GM18867 (cell line): Measurements from ENCODE around the gene EFNA4.
A peak's percentile ranks its signal among the peaks of the same experiment; 100 is the strongest.

Experiments used
- ATAC-seq: cut with Tn5 transposase; IDR thresholded peaks from one replicate; pipeline ENCODE4 v1.9.1; 2021; ENCODE audit warnings: mild to moderate bottlenecking, moderate library complexity; ENCODE audit not compliant: unreplicated experiment

EFNA4 gene

DNA sequence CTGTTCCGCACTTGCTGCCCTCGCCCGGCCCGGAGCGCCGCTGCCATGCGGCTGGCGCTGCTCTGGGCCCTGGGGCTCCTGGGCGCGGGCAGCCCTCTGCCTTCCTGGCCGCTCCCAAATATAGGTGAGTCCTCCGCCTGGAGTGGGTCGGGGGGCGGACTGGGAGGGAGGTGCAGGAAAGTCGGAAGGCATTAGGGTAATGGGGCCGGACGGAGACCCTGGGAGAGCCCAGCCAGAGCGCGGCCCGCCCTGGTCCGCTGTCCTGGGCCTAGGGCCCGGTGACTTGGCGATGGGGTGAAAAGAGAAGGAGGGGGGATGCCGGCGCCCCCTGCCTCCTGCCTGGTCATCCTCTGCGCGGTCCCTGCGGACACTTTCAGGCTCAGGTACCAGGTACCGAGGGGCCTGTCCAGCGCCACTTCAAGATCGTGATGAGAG, 12.2 kb upstream of the EFNA4 start:
- no peak for ATAC-seq

DNA sequence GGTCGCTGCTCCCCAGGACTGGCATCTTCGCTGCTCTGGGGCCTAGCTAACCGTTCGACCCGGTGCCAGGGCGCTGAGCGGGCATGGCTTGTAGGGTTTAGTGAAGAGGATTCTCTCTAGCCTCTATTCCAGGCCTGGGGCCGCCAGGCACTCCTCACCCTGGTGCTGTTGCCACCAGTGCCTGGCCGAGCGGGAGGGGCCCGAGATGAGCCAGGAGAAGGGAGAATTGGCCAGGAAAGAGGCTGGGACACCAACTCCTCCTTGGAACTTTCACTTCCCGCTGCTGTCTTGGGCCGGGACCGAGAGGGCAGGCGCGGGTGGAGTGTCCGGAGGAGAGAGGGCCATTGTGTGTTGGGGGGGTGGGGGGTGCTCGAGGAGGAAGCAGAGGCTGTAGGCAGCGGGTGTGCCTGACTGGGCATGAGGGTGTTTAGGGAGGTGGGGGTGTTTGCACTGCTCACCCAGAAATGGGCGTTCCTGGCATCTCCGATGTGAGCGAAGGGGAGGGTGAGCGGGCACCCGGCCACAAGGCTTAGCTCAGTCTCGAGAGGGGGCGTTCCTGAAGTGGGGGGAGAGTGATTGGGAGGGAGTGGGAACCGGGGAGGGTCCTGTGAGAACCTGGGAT, 11.7 kb upstream of the EFNA4 start:
- ATAC-seq: peak; percentile 9

DNA sequence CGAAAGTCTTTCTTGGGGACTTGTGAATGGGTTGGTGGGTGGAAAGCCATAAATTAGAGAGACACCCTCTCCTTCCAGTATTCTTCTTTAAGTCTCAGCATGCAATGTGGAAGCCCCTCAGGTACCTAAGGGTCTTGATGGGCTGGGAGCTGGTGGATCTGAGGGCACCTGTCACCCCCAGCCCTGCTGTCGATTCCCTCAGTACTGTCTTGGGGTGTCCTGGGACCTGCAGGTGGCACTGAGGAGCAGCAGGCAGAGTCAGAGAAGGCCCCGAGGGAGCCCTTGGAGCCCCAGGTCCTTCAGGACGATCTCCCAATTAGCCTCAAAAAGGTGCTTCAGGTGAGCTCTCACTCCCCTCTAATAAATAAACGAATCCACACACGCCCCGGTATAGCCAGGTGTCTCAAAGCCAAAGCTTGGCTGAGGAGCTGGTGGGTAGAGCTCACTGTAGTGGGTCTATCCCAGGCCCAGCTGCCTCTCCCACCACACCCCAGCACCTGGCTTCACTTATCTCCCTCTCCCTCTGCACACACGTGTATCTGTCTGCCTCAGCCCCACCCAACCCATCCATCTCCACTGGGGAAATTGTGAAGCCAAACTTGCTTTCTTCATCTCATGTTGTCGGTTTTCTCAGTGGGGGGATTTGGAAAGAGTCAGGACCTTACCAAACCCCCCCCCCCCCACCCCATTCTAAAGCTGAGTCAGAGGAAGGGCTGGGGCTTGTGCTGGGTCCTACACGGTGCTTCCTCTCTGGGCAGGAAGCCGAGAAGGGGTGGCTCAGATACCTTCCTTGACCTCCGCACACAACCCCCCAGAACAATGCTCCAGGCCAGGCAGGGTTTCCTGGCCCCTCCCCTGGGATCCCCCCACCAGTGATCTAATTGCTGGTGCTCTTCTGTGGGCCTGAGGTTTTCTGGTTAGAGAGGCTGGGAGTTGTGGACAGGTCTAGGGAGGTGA, 10.8 kb upstream of the EFNA4 start:
- no peak for ATAC-seq

DNA sequence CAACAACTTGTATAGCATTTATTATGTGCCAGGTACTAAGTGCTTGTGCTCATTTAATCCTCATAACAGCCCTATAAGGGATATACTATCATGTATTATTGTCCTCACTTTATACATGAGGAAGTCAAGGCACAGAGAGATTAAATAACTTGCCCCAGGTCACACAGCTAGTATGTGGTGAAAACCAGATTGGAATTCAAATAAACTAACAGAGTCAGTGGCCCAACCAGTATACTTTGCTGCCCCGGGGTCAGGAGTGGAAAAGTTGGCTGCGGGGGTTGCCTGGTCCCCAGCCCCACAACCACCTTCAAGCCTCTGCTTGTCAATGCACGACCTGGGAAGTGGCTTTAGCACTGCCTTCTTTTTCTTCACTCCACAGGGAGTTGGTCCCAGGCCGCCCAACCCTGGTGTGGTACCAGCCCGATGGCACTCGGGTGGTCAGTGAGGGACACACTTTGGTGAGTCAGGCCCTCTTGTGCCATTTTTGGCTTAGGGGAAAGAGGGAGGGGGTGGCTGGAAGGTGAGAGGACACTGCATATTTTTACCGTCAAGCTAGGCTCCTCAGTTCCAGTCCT, 9.9 kb upstream of the EFNA4 start:
- no peak for ATAC-seq

DNA sequence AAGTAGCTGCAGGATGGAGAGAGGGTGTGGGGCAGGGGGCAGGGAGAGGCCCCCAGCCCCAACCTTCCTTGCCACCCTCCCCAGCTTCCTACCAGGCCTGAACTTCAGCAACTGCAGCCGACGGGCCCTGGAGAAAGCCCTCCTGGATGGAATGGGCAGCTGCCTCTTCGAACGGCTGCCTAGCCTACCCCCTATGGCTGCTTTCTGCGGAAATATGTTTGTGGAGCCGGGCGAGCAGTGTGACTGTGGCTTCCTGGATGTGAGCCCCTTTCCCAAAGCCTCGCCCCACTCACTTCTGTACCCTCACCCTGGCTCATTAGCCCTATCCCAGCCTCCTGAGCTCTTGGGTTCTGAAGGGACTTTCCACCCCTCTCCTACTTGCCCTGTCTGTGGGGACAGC, 6.4 kb upstream of the EFNA4 start:
- no peak for ATAC-seq

DNA sequence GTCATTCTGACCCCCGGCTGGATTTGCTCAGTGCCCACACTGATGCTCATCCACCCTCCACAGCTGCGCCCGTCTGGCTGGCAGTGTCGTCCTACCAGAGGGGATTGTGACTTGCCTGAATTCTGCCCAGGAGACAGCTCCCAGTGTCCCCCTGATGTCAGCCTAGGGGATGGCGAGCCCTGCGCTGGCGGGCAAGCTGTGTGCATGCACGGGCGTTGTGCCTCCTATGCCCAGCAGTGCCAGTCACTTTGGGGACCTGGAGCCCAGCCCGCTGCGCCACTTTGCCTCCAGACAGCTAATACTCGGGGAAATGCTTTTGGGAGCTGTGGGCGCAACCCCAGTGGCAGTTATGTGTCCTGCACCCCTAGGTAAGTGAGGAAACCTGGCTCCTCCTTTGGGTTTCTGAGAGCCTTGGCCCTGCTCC, 5.7 kb upstream of the EFNA4 start:
- no peak for ATAC-seq

DNA sequence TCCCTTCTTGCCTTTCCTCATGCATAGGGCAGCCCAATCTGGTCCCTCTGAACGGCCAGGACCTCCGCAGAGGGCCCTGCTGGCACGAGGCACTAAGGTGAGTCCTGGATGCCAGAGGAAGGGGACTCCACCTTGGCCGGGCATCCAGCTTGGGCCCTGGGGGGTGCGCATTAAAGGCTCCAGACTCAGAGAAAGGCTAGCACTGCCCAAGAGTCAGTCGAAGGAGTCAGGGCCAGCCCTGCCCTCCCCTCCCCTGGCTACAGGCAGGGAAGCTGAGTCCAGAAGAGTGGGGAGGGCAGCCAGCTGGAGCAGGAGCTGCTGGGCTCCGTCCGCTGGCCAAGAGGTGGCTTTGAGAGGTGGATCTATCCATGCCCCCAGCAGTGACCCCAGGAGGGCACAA, 2.8 kb upstream of the EFNA4 start:
- ATAC-seq: no peak

DNA sequence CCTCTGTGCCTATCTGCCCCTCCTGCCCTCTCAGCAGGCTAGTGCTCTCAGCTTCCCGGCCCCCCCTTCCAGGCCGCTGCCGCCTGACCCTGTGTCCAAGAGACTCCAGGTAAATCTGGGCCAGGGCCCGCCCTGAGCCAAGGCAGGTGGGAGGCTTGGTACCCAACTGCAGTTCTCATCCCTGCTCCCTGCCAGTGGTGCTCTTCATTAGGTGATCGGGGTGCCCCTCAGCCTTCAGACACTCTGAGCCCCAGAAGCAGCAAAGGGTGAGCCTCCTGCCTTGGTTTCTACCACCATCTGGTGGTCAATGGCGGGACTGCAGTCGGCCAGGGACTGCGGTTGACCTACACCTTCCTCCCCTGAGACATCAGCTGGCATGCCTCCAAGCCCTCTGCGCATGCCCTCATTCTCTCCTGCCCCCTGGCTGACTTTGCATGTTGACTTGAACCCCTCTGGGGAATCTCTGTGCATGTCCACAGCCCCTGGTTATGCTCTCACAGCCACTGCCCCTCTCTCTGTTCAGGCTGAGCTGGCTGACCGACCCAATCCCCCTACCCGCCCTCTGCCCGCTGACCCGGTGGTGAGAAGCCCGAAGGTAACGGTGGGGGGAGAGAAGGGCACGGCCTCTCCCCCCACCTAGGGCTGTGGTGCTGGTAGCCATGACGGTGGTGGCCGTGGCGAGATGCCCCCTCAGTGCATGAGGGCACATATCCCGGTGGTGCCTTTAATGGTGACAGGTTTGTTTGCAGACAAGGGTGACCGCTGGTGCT, 2.0 kb upstream of the EFNA4 start:
- peak; percentile 43 for ATAC-seq

DNA sequence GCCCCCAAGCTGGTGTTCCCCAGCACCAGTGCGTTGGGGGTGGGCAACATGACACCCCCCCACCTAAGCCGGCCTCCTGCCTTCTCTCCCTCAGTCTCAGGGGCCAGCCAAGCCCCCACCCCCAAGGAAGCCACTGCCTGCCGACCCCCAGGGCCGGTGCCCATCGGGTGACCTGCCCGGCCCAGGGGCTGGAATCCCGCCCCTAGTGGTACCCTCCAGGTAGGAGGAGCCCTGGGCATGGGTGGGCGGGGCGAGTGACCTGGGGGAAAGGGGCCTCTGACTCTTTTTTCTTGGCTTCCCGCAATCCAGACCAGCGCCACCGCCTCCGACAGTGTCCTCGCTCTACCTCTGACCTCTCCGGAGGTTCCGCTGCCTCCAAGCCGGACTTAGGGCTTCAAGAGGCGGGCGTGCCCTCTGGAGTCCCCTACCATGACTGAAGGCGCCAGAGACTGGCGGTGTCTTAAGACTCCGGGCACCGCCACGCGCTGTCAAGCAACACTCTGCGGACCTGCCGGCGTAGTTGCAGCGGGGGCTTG, 1.3 kb upstream of the EFNA4 start:
- no peak for ATAC-seq

DNA sequence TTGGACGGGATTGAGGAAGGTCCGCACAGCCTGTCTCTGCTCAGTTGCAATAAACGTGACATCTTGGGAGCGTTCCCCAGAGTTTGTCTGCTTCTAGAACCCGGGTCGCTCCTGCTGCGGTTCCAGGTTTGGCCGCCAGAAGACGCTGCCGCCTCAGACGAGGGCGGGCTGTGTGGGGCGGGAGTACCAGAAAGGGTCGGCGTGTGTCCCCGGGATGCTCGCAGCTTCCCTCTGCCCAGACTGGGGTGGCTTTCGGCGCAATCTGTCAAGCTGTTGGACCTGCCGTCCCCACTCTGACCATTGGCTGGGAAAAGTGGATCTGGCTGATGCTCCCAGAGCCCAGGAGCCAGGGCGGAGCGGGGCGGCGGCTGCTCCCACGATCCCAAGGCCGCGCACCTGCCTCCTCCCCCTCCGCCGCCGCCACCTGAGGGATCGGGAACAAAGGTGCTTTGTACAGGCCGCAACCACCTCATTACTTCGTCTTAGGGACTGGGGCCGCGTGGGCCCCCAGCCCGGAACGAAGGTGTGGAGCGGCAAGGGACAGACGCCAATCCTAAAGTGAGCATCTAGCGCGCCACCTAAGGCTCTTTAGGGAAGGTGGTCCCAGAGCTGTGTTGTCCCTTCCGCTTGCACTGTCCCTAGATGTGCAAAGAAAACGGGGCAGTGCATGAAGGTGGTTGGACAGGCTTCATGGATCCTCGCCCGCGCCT, 683 bp upstream of the EFNA4 start:
- peak; percentile 10 for ATAC-seq

DNA sequence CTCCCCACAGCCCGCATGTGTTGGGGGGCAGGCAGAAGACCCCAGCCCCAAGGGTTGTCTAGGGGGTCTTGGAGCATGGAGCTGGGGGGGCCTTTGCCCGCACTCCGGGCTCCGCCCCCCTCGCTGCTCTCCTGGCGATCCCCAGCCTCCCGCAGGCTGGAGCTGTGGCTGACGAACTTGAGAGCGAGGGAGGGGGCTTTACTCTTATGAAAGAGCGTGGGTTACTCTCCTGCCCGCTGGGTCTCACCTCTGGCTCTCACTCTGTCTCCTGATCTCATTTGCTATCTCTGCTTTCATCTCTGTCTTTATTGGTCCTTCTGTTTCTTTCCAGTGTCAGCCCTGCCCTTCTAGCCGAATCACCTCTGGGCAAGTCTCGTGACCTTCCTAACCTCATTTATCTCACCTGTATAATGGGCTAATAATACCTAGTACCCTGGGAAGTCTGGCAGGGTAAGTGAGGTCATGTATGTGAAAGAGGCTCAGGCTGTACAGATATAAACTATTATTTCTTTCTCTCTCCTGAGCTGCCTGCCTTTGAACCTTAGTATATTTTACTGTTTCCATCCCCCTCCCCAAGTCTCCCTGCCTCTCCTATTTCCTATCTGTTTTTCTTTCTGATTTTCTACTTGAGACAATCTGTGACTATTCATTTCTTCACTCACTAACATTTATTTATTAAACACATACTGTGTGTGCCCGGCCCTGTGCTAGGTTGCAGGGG, 731 bp downstream of the EFNA4 start:
- ATAC-seq: no peak

DNA sequence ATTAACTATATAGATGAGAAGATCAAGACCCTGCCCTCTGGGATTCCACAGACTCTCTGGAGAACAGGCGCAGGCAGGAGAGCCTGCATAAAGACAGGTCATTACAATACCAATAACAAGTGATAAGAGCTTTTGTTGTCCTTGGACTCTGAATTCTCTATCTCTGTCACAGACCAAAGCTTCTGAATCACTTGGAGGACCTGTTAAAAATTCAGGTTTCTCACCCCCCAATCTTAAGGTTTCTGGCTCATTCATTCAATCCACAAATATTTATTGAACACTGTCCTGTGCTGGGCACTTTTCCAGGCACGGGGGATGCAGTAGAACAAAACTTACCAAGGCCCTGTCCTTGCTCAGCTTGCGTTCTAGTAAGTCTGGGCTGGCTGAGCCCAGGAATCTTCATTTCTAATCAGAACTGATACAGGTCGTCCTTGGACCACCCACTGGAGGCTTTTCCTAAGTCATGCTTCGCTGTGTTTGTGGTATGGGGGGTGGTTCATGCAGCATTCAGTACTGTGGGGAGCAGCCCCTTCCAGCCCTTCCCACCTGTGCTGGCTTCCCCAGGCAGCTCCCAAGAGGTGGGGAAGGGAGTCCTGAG, 1.4 kb downstream of the EFNA4 start:
- no peak for ATAC-seq

DNA sequence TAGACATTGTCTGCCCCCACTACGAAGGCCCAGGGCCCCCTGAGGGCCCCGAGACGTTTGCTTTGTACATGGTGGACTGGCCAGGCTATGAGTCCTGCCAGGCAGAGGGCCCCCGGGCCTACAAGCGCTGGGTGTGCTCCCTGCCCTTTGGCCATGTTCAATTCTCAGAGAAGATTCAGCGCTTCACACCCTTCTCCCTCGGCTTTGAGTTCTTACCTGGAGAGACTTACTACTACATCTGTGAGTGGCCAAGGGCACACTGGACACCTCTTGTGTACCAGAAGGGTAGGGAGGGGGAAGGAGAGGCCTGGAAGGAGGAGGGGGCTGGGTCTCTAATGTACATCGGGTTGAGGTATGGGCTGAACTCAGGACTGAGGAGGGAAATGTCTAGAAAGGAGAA, 3.2 kb downstream of the EFNA4 start:
- no peak for ATAC-seq

DNA sequence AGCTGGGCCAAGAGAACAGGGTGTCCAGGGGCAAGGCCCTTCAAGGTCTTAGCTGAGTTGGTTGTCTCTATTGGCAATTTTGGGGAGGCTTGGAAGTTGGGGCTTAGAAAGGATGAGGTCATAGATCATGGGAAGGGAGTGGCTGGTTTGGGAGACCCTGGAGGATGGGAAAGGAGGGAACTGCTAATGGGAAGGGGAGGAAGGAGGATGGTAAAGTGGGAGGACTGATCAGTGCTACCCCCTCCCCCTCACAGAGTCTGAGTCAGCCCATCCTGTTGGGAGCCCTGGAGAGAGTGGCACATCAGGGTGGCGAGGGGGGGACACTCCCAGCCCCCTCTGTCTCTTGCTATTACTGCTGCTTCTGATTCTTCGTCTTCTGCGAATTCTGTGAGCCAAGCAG, 5.1 kb downstream of the EFNA4 start:
- ATAC-seq: no peak

DNA sequence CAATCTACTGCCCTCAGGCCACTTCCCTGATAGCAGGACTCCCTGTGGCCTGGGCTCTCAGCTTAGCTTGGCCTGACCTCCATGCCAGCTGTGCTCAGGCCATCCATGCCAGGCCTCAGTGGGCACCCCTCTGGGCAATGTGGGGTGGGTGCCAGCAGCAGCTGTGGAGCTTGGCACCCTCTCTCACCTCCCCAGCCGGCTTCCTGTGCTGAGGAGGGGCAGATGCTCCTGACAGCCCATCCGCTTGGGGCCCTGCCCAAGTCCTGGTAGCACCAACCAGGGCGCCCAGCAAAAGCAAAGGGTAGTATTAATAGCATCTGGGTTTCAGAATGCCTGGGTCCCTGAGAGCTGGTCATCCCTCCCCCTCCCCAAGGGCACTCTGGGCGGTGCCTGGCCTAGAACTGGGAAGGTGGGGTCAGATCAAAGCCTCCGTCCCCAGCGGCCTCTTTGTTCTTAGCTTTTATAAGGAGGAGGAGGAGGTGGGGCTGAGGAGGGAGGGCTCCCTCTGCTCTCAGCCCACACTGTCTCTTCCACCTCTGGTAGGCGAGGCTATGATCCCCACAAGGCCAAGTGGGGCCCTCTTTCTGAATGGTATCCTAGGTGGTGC, 6.1 kb downstream of the EFNA4 start:
- no peak for ATAC-seq

DNA sequence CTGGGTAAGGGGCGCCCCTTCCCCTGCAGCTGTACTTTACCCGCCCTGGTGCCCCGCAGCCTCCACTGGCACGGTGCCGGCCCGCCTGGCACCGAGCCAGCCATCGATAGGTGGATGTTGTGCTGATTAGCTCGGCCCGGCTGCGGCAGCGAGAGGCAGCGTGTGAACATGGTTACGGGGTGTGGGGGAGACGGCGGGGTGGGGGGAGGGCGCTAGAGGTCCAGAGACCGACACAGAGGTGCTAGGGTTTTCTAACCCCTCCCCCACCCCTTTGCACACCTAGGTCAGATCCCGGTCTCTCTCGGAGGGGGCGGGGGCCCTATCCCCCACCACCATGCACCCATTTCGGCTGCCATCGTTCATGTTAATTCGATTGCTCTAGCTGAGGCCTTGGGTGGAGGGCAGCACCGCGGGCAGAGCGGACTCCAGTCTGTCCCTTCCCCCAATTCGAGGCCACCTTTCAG, 6.7 kb downstream of the EFNA4 start:
- no peak for ATAC-seq

DNA sequence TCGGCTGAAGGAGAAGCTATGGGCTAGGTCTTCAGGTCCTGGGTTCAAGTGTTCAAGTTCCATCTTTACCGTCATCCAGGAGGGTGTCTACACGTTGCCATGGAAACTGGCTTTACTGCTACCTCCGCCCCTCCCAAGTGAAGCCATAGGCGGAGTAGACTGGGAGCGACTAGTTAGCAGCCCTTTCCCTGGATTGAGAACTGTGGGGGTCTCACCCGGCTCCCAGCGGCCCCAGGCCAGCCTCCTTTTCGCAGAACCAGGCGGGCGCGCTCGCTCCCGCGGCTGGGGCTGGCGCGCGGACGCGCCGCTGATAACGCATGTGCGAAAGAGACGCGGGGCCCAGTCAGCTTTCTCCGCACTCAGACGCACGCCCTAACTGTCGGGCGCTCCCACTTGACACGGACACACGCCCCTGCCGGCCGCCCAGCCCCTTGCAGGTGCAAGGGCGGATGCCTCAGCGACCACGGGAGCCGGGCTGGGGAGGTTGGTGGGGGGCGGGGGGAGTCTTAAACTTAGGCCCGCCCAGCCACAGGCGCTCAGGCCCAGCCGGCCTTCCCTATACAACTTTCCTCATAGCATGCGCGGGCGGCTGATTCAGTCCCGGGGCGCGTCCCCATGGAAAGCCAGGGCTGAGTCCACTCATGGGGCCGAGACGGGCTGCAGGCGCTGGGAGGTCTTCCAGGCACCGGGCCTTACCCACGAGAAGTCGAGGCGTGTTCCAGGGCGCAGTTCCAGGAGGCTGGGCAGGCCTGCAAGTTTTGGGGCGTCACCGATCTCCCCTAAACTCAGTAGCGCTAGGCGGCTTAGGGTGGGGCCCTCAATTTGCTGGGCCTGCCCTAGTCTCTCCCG, 7.4 kb downstream of the EFNA4 start:
- ATAC-seq: peak; percentile 65

DNA sequence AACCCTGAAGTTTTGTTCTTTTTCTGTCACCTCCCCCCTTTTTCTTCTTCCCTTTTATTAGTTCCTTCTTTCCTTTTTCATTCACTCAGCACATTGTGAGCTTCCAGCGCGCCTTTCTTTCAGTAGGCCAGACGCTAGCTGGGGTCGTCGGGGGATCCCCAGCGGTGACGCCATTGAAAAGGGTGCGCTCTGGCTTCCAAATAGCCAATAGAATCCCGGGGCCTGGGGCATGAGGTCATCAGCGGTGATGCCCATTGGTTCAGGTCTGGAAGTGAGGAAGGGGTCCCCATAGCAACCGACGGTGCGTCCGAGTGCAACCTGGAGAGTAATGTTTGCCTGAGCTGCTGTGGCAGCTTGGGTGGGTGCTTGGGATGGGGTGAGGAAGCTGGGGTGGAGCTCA, 8.2 kb downstream of the EFNA4 start:
- ATAC-seq: no peak
